Keratinocyte (primary cell): ENCODE results near the gene DHDH. TPM values are rescaled to one million over a fixed set of nuclear protein-coding genes. Genes with fewer than 3 reads are reported as not detected.

Source experiments
- DNase-seq: peaks from one replicate; pipeline ENCODE4 v3.0.0-alpha.2; 2011; ENCODE audit warnings: low read depth, missing footprints, low spot score
- FAIRE-seq: peaks from 2 replicates; lab custom pipeline; 2011; peaks lifted over from hg19 to GRCh38; lab: Jason Lieb, UNC
- H2AFZ ChIP-seq: 2 replicates; pipeline ENCODE4 v1.6.0; 2012; ENCODE audit warnings: low read length, control low read depth, inconsistent platforms; ENCODE audit not compliant: control insufficient read depth
- H3K27ac ChIP-seq: 2 replicates; pipeline ENCODE4 v1.5.1; 2011; ENCODE audit warnings: low read length; ENCODE audit not compliant: control insufficient read depth, insufficient read depth
- H3K27me3 ChIP-seq: 3 replicates; pipeline ENCODE4 v1.6.0; 2011; ENCODE audit warnings: low read length; ENCODE audit not compliant: control insufficient read depth, insufficient read depth; ENCODE audit errors: extremely low read depth
- H3K36me3 ChIP-seq, 2 experiments: 2 replicates in 1 of 2; 3 replicates in 1 of 2; pipeline ENCODE4 v1.5.1; 2011; ENCODE audit warnings: low read length in 2 of 2, mild to moderate bottlenecking in 1 of 2; ENCODE audit not compliant: control insufficient read depth in 2 of 2, insufficient read depth in 2 of 2; ENCODE audit errors: extremely low read depth in 1 of 2
- H3K4me1 ChIP-seq: 3 replicates; pipeline ENCODE4 v1.5.1; 2011; ENCODE audit warnings: low read length; ENCODE audit not compliant: control insufficient read depth, insufficient read depth; ENCODE audit errors: extremely low read depth
- H3K4me2 ChIP-seq: 3 replicates; pipeline ENCODE4 v1.6.0; 2011; ENCODE audit warnings: low read depth, low read length; ENCODE audit not compliant: control insufficient read depth, insufficient read depth; ENCODE audit errors: extremely low read depth
- H3K4me3 ChIP-seq, 3 experiments: fragments of 200-600 bp in 1 of 3; sonication (generic) in 1 of 3; 2 replicates in 2 of 3; 3 replicates in 1 of 3; pipeline ENCODE4 v1.5.1; 2011 to 2016; ENCODE audit warnings: low read length in 3 of 3, mild to moderate bottlenecking in 3 of 3, control low read depth in 2 of 3, inconsistent platforms in 1 of 3, low read depth in 1 of 3, mixed read lengths in 1 of 3, mixed run types in 1 of 3, moderate library complexity in 1 of 3; ENCODE audit not compliant: control insufficient read depth in 2 of 3, insufficient read depth in 2 of 3; ENCODE audit errors: extremely low read depth in 1 of 3
- H3K79me2 ChIP-seq: 2 replicates; pipeline ENCODE4 v1.6.0; 2012; ENCODE audit warnings: low read length; ENCODE audit not compliant: control insufficient read depth, insufficient read depth
- H3K9ac ChIP-seq: 3 replicates; pipeline ENCODE4 v1.6.0; 2011; ENCODE audit warnings: low read length; ENCODE audit not compliant: control insufficient read depth, insufficient read depth; ENCODE audit errors: extremely low read depth
- H3K9me1 ChIP-seq: 3 replicates; pipeline ENCODE4 v1.6.0; 2011; ENCODE audit warnings: low read length; ENCODE audit not compliant: control insufficient read depth, insufficient read depth; ENCODE audit errors: extremely low read depth
- H3K9me3 ChIP-seq: 2 replicates; pipeline ENCODE4 v1.5.1; 2012; ENCODE audit warnings: low read depth, low read length; ENCODE audit not compliant: control insufficient read depth
- H4K20me1 ChIP-seq: 3 replicates; pipeline ENCODE4 v1.6.0; 2011; ENCODE audit warnings: low read length; ENCODE audit not compliant: control insufficient read depth, insufficient read depth; ENCODE audit errors: extremely low read depth
- CTCF ChIP-seq, 3 experiments: IDR thresholded peaks in 1 of 3; conservative IDR thresholded peaks in 1 of 3; optimal IDR thresholded peaks in 1 of 3; 2 replicates in 2 of 3; 3 replicates in 1 of 3; pipeline versions ENCODE3 to v1.5.1; 2011; ENCODE audit warnings: low read length in 3 of 3, mild to moderate bottlenecking in 3 of 3, moderate library complexity in 2 of 3, control low read depth in 1 of 3, inconsistent platforms in 1 of 3; ENCODE audit not compliant: insufficient read depth in 2 of 3; ENCODE audit errors: extremely low read depth in 1 of 3
- EZH2 ChIP-seq: IDR thresholded peaks from one replicate; pipeline ENCODE4 v1.6.1; 2012; ENCODE audit warnings: inconsistent platforms, mild to moderate bottlenecking, low read length, moderate library complexity
- dilution Hi-C: fragments of 300-500 bp; cut with MboI; formaldehyde crosslinking; loops from one replicate; pipeline ENCODE4 v1.7.0; 2020; ENCODE audit warnings: low sequenced_read_pairs; ENCODE audit not compliant: extremely low pct_ligation_motif_present
- polyA plus RNA-seq, 5 experiments: library from polyadenylated mRNA; depleted of rRNA in 3 of 5; stranded (reverse) in 3 of 5; stranded (forward) in 1 of 5; unstranded in 1 of 5; fragments of >200 nt; gene quantifications; 1 replicate in 1 of 5; 2 replicates in 3 of 5; 3 replicates in 1 of 5; pipeline versions ENCODE4 v1.2.1 to v1.2.3, GENCODE V29; 2011 to 2012; ENCODE audit warnings: missing spikeins in 2 of 5, low read depth in 1 of 5, low replicate concordance in 1 of 5

DHDH gene
- polyA plus RNA-seq, 1 donor (not counting 4 experiments of a cell fraction or from before 2014, with no cell fraction given) = 0.45 TPM

- dilution Hi-C loops = no loop called here
- no peaks in the 10 kb centered on the region for H3K27me3 ChIP-seq
- no peaks in the 10 kb centered on the region for H4K20me1 ChIP-seq
- no peak overlapping the region for H3K4me2 ChIP-seq
- DNase-seq (no peak), FAIRE-seq (no peak)
- H2AFZ ChIP-seq = no peak overlapping the region
- no peaks in the 10 kb centered on the region for H3K79me2 ChIP-seq
- H3K4me1 ChIP-seq = peaks cover 20% of the 10 kb centered on the region
- no peak overlapping the region for H3K9ac ChIP-seq
- no peaks in the 10 kb centered on the region for H3K36me3 ChIP-seq
- no peaks in the 10 kb centered on the region for H3K9me3 ChIP-seq
- no peak overlapping the region for H3K4me3 ChIP-seq
- H3K27ac ChIP-seq = peak overlapping the region; percentile 90
- no peak for TF ChIP-seq EZH2
- TF ChIP-seq CTCF (optimal IDR thresholded peaks at IDR 0.05 in 1 of 3, IDR thresholded peaks at IDR 0.05 in 1 of 3, conservative IDR thresholded peaks at IDR 0.05 in 1 of 3; ENCODE audit: extremely low read depth in 1 of 3, insufficient read depth in 2 of 3, low read length in 3 of 3) = no peak
- no peaks in the 10 kb centered on the region for H3K9me1 ChIP-seq
Observed at GRCh38 chr19:48928164-48929025, 5.1 kb upstream of the DHDH start.

- no peak overlapping the region for H3K27ac ChIP-seq
Observed at GRCh38 chr19:48934837-48935236, 1.3 kb downstream of the DHDH start.

More at GRCh38 chr19:48934837-48935236, 1.3 kb downstream of the DHDH start:
- H3K9me3 ChIP-seq = no peaks in the 10 kb centered on the region
- H3K4me3 ChIP-seq = no peak overlapping the region
- FAIRE-seq (no peak), DNase-seq (no peak)
- H3K9me1 ChIP-seq = no peaks in the 10 kb centered on the region
- no peaks in the 10 kb centered on the region for H3K27me3 ChIP-seq
- peaks cover 9% of the 10 kb centered on the region for H3K4me1 ChIP-seq
- no peak overlapping the region for H3K4me2 ChIP-seq
- no peak for TF ChIP-seq CTCF (optimal IDR thresholded peaks at IDR 0.05 in 1 of 3, IDR thresholded peaks at IDR 0.05 in 1 of 3, conservative IDR thresholded peaks at IDR 0.05 in 1 of 3; ENCODE audit: extremely low read depth in 1 of 3, insufficient read depth in 2 of 3, low read length in 3 of 3)
- no peak for TF ChIP-seq EZH2
- H3K79me2 ChIP-seq = no peaks in the 10 kb centered on the region
- H2AFZ ChIP-seq = no peak overlapping the region
- no peak overlapping the region for H3K9ac ChIP-seq
- no peaks in the 10 kb centered on the region for H4K20me1 ChIP-seq
- dilution Hi-C loops = no loop called here
- no peaks in the 10 kb centered on the region for H3K36me3 ChIP-seq
